Activated CD4-positive, alpha-beta T cell treated with anti-CD3 and anti-CD28 coated beads, Interleukin-2, amount 50 U/mL, for 16 hours (primary cell): ENCODE measurements around the gene AADACL3.
"Not testable (repeated sequence)": the region's sequence is repeated elsewhere in the genome, so short reads cannot be mapped to it uniquely, and the experiment has no call there.

Source experiments
- DNase-seq: peaks from one replicate; pipeline ENCODE4 v3.0.0-alpha.2; 2020

AADACL3 gene

GRCh38 chr1:12715896-12716437 is at the start of gene AADACL3:
Gene AADACL3 (plus strand): TSS chr1:12716110. CDS start chr1:12716177, 67 bp downstream.
- no peak for DNase-seq

GRCh38 chr1:12666141-12666735 is 49.7 kb upstream of the AADACL3 start:
- DNase-seq = no peak

- no peak for DNase-seq
These were observed 46.3 kb upstream of the AADACL3 start for GRCh38 chr1:12669529-12670068.

- DNase-seq = no peak
These were observed 41.6 kb upstream of the AADACL3 start for GRCh38 chr1:12674358-12674757.

- DNase-seq = not testable (repeated sequence)
These were observed 39.8 kb upstream of the AADACL3 start for GRCh38 chr1:12676122-12676521.

GRCh38 chr1:12677565-12677964 is 38.3 kb upstream of the AADACL3 start:
- DNase-seq = no peak

GRCh38 chr1:12678350-12678749 is 37.6 kb upstream of the AADACL3 start:
- DNase-seq = no peak

GRCh38 chr1:12678820-12679219 is 37.1 kb upstream of the AADACL3 start:
- no peak for DNase-seq

GRCh38 chr1:12690156-12690555 is 25.8 kb upstream of the AADACL3 start:
- no peak for DNase-seq

GRCh38 chr1:12692967-12693782 is 22.7 kb upstream of the AADACL3 start:
- DNase-seq = no peak

GRCh38 chr1:12696658-12697057 is 19.3 kb upstream of the AADACL3 start:
- no peak for DNase-seq

- no peak for DNase-seq
These were observed 18.5 kb upstream of the AADACL3 start for GRCh38 chr1:12697397-12697796.

GRCh38 chr1:12703821-12704451 is 12.0 kb upstream of the AADACL3 start:
- DNase-seq = no peak

- no peak for DNase-seq
These were observed 9.8 kb upstream of the AADACL3 start for GRCh38 chr1:12706061-12706460.

- DNase-seq = no peak
These were observed 7.4 kb upstream of the AADACL3 start for GRCh38 chr1:12708396-12709090.

- no peak for DNase-seq
These were observed 6.8 kb upstream of the AADACL3 start for GRCh38 chr1:12709091-12709491.

GRCh38 chr1:12709696-12710095 is 6.2 kb upstream of the AADACL3 start:
- no peak for DNase-seq

GRCh38 chr1:12711536-12711935 is 4.4 kb upstream of the AADACL3 start:
- DNase-seq = no peak

GRCh38 chr1:12712076-12712475 is 3.8 kb upstream of the AADACL3 start:
- DNase-seq = no peak

GRCh38 chr1:12712929-12713328 is 3.0 kb upstream of the AADACL3 start:
- DNase-seq = no peak

GRCh38 chr1:12713651-12714050 is 2.3 kb upstream of the AADACL3 start:
- not testable (repeated sequence) for DNase-seq

- DNase-seq = no peak
These were observed 1.0 kb upstream of the AADACL3 start for GRCh38 chr1:12714710-12715475.
